Activated CD4-positive, alpha-beta T cell treated with anti-CD3 and anti-CD28 coated beads, Interleukin-2, amount 50 U/mL, for 16 hours (primary cell): Measurements from ENCODE around the gene GRIFIN.

ENCODE experiments used
- DNase-seq: peaks from one replicate; pipeline ENCODE4 v3.0.0-alpha.2; 2020

GRIFIN gene

DNA sequence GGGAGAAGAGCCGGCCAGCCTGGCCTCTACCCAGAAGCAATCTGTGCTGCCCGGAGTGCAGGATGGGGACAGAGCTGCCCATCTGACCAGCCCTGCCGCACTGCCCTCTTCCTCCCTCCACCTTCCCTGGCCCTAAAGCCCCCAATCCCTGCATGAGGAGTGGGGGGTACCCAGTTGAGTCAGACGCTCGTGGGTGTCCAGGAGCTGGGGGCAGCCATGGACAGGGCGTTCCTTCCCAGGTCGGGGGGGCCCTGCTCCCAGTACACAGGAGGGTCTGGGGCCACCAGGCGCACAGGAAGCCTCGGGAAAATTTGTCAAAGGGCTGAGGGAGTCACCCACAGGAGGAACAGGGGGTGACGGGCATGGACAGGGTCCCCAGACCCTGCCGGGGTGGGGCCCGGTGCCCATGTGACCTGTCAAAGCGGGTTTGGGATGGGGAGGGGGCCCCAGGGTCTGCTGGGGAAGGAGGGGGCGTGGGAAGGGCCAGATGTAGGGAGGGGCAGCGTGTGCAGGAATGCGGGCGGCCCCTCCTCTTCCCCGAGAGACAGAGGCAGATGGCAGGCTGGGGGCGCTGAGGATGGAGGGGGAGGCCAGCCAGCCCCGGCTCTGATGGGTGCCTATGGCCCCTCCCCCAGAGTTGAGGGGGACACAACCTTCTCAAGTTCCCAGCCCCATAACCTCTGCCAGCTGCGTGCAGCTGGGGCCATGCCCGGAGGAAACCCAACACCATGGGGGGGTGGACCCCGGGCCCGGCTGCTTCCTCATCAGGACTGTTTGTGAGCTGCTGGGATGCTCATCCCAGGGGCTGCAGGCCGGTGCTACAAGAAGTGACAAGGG, 21.5 kb upstream of the GRIFIN start:
- no peak for DNase-seq

DNA sequence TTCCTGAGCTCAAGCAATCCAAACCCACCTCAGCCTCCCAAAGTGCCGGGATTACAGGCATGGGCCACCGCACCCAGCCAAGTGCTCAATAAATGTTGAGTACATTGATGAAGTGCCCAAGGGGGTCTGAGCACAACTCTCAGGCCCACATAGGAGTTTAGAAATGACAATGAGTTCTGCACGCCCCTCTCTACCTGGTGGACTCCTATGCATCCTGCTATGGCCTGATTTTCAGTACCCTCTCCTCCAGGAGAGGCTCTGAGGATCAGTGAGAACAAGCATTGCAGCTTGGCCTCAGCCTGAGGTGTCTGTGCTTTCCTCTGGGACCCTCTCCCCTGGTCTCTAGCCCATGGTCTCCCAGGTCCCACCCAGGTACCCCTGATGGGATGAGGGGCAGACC, 20.9 kb upstream of the GRIFIN start:
- DNase-seq: no peak

DNA sequence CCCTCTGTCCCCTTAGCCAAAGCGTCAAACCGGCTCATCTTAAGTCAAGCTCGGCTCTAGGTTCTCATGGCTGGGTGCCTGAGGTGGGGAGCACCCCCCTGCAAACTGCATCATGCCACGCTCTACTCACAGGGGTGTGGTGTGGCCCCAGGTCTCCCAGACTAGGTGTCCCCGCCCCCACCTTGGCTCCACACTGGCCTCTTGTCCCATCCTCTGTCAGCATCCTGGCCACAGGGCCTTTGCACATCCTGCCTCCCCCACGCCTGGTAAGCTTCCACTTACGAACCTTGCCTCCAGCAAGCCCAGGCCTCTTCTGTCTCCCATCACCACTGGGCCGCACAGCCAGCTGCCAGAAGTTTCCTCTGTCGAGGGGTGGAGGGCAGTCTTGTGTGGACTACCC, 20.2 kb upstream of the GRIFIN start:
- no peak for DNase-seq

DNA sequence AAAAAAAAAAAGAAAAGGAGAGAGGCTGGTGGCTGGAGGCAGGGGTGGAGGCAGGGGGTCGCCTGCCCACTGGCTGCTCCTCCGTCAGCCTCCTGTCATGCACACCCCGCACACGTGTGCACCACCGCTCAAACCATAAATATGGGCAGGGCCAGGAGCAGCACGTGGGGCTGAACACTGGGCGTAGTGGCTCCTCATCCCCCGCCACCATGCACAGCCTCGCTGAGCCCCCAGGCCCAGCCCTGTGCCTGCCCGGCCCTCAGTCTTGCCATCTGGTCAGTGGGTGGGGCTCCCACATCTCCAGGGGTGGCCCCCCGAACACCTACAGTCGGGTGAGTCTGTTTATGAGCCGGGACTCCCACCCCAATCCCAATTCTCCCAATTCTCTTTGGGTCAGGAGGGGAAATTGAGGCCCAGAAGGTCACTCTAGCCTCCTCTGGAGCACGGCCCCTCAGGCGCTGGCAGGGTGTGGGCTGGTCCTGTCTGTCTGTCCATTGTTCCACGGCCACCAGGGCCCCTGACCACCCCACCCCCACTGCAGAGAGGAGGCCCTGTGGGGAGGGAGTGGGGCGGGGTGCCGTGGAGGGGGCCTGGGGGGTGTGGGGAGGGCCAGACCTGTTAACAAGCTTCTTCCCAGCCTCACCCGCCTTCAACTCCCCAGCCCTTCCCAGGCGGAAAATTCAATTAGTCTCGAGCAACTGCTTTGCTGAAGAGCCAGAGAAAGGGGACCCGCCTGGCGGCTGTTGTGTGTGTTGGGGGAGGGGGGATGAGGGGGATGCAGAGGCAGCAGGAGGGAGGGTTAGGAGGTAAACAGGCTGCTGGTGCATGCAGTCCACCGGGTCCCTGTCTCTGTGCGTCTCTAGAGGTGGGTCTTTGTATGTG, 19.5 kb upstream of the GRIFIN start:
- no peak for DNase-seq

DNA sequence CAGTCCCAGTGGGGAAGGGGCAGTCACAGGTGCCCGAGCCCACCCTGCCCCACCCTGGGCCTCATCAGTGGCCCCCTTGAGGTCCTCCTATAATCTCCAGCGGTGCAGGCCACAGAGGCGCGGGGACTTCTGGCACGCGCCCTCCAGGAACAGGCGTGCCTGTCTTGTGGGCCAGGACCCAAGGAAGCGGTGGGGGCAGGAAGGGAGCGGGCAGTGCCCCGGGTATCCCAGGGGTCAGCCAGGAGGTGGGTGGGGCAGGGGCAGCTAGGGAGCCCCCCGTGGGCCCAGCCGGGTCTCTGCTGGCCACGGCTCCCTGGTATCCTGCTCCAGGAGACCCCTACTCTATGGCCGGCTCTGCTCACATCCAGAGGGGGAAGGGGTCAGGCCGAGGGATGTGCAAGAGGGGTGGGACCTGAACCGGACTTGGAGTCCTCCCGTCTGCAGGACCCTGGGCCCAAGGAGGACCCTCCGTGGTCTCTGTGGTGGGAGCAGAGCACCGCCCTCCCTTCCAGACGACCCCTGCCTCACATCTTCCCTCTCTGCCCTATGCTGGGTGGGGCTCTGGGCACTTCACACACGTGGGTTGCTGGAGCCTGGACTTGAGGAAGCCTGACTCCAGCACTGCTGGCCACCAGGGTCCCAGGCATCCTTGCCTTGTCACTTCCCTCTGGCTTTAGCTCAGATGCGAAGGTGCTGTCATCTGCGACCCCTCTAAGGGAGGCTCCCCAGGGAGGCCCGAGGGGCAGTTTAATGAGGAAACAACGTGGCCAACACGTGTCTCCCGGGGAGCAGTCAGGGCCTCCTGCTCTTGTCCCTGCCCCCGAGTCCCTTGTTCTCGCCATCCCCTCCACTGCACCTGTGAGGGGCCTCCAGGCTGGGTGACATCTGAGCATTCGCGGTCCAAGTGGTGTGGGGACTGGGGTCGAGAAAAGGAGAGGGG, 18.3 kb upstream of the GRIFIN start:
- no peak for DNase-seq

DNA sequence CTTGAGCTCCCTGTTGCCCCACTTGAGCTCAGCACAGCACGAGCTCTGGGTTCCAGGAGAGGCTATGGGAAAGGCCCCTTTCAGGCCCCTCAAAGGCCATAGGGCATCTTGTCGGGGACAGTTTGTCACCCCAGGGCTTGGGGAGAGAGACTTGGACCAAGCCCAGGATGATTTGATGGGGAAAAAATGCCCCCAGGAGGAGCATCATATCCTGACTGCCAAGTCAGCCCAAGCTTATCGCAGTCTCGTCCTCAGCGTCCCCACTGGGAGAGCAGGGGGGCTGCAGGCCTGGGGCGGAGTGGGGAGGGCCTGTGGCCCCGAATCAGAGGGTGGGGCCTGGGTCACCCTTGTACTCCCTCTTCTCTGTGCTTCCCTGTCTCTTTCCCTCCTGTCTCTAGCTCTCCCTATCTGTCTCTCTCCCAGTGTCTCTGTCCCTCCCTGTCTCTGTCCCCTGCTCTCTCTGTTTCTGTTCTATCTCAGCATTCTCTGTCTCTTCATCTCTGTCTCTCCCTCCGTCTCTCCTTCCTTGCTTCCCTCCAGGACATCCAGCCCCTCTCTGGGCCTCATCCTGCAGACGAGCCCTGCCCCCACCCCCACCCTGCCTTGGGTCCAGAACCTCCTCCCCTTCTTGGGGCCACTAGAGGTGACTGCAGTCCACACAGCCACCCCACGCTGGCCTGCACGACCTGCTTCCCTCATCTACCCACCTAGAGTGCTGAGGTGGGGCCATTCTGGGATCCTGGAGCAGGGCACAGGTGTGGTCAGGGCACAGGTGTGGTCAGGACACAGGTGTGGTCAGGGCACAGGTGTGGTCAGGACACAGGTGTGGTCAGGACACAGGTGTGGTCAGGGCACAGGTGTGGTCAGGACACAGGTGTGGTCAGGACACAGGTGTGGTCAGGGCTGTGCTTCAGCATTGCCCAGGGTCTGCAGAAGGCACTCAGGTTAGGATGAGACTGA, 17.3 kb upstream of the GRIFIN start:
- no peak for DNase-seq

DNA sequence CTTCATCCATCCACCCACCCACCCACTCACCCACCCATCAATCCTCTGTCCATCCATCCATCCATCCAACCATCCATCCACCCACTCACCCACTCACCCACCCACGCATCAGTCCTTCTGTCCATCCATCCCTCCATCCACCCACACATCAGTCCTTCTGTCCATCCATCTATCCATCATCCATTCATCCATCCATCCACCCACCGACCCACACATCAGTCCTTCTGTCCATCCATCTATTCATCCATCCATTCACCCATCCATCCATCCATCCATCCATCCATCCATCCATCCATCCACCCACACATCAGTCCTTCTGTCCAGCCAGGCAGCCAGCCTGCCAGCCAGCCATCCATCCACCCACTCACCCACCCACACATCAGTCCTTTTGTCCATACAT, 15.8 kb upstream of the GRIFIN start:
- no peak for DNase-seq

DNA sequence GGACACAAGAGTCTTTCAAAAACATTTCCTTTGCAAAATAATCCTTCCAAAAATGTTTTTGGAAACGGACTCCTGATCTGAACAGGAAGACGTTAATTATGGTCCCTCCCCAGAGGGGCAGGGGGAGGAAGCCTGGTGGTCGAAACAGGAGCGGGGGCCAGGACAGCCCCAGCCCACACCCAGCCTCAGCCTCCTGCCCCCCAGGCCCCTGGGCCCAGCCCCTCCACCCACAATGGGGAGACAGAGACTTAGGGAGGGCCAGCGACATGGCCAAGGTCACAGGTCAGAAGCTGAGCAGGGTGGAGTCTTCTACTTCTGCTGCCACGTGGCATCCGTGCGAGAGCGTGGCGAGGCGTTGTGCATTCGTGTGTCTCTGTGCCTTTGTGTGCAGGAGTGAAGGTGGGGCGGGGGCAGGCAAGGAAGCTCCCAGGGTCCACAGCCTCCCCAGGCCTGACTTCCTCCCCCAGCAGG, 14.0 kb upstream of the GRIFIN start:
- no peak for DNase-seq

DNA sequence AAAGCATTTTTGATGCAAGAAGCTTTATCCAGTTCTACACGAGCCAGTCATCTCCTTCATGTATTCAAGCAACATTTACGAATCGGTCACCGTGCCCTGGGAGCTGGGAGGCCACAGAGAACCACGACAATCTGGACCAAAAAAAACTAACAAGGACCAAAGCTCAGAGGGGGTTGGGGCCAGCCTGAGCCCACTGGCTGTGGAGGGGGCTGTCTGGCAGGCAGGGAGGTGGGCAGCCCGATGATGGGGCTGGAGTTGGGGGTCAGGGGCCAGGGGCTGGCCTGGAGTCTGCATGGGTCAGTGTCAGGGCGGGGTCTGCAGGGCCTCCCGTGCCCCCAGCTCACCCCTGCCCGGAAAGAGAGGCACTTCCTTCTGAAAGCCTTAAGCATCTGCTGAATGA, 12.5 kb upstream of the GRIFIN start:
- DNase-seq: no peak

DNA sequence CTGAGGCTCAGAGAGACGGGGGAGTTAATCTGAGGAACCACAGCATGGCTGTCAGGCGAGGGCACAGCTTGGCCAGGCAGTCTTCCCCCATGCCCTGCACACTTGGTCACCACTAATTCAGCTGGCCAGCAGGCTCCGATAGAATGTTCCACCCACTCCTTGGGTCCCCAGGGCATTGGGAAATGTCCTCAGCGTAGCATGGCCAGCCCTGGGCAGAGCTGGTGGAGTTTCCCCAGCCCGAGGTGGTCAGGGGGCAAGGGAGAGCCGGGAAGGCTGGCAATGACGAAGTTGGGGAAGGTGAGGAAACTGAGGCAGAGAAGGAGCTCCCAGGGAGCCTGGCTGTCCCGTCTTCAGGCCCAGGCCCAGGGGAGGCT, 12.1 kb upstream of the GRIFIN start:
- DNase-seq: no peak

DNA sequence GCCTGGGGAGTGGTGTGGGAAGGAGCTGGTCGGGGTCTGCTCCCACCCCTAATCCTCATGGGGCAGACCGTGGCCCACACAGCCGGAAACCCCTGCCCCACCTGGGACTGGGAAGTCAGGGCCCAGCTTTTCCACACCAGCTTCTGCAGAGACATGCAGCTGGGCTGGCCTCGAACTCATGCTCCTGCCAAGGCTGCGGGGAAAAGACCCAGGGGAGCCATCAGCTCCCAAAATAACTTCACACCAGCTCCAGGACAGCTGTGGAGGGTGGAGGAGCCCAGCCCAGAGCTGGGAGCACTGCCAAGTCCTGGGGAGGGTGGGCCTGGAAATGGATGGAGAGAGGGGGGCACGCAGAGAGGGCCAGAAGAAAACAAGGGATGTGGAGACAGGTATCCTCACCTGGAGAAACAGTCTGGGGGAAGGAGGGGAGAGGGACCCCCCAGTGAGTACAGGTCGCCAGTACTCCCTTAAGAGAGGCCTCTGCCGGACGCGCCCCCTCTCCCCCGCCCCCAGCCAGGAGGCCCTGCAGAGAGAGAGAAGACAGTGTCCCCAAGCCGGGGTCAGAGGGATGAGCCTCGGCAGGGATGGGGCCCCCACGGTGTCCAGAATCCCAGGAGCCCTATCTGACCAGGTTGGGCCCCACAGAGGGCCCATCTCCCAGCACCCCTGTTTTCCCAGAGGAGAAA, 11.5 kb upstream of the GRIFIN start:
- DNase-seq: no peak

DNA sequence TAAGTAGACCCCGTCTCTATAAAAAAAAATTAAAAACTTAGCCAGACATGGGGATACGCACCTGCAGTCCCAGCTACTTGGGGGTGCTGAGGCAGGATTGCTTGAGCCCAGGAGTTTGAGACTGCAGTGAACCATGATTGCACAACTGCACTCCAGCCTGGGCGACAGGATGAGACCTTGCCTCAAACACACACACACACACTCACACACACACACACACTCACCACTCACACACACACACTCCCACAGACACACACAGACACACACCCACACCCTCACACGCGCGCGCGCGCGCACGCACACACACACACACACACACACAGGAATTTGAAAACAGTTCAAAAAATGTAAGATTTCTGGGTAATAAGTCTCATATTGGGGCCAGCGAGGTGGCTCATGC, 8.7 kb upstream of the GRIFIN start:
- no peak for DNase-seq

DNA sequence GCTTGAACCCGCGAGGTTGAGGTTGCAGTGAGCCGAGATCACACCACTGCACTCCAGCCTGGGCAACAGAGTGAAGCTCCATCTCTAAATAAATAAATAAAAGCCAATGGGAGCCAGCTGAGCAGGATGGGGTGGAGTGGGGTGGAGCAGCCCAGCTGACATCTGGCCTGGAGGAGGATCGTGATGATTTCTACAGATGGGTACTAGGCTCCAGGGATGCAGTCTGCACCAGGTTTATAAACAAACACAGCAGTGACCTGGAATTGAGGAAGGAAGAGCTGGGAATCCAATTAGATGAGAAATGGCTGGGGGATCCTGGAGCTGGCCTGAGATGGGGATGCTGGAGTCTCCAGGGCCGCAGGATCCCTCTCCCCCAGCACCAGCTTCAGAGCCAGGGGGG, 7.3 kb upstream of the GRIFIN start:
- no peak for DNase-seq

DNA sequence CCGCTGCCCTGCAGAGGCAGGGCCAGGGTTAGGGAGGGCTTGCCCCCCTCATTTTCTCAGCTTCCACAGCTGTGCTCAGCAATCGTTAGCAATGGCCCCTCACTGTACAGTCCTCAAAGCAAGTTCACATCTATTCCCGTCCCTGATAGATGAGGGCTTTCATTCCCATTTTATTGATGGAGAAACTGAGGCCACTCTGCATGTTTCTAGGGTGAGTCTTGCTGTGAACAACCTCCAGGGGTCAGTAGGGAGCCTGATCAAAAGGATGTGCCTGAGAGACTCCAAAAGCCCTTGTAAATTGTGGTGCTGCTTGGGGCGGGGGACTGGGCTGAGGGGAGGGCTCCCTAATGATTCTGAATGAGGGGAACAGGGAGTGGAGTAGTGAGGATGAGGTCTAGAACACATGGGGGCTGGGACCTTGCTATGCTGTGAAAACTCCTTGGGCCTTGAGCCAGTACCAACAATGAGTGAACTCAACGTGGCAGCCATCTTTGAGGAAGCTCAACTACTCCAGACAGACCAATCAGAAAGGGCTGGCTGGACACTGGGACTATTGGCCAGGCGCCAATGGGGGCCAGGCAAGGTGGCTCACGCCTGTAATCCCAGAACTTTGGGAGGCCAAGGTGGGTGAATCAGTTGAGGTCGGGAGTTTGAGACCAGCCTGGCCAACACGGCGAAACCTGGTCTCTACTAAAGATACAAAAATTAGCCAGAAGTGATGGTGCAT, 6.7 kb upstream of the GRIFIN start:
- no peak for DNase-seq

DNA sequence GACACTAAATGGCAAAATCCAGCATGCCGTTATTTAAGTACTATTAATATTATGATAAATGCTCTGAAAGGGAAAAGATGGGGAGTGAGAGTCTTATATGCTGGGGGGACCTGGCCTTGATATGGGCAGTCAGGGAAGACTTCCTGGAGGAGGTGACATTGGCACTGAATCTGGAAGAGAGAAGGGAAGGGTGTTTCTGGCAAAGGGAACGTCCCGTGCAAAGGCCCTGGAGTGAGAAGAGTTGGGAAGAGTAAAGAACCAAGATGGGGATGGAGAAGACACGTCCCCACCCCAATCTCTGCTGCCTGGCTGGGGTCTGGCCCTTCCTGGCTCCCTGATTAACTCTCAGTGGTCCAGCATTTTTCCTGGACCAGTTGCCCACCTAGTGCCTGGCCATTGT, 5.0 kb upstream of the GRIFIN start:
- DNase-seq: no peak

DNA sequence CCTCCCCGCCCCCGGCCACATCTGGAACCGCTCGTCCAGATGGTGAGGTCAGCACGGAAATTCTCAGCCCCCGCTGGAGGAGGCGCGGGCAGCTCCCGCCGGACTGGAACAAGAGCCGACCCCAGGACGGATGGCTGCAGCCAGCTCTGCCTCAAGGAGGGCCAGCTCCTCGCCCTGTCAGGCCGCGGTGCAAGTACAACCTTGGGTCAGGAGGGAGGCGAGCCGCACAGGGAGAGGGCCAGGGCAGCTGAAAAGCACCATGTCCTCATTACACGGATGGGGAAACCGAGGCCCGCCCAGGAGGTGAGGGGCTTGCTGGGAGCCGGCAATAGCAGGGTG, 3.8 kb upstream of the GRIFIN start:
- DNase-seq: no peak

DNA sequence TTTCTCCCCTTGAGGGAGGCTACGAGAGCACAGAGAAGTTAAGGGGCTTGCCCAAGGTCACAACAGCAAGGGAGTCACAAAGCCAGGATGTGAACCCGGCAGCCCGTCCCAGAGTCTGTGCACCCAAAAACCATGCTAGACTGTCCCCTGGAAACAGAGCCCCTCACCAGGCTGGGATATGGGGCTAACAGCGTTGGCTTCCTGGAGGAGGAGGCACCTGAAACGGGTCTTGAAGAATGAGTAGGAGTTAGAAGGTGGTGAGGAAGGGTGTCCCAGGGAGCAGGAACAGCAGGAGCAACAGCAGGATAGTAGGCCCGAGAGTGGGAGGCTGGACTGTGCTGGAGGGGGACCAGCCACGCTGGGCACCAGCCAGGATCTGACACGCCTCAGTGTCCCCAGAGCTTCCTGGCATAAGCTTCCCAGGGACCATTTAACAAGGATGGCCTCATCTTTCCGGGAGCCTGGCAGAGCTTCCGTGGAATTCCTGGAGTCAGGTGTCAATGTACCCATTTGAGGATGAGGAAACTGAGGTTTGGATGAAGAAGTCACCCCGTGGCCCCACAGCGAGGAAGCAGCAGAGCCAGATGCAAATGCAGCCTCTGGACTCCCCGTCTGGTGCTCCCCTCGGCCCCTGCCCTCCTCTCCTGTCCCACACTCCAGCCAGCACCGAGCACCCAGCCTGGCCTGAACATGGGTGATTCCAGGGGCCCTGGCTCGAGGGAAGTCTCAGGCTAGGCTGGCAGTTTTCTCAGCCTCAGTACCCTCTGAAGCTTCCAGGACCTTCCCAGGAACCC, 3.3 kb upstream of the GRIFIN start:
- no peak for DNase-seq

DNA sequence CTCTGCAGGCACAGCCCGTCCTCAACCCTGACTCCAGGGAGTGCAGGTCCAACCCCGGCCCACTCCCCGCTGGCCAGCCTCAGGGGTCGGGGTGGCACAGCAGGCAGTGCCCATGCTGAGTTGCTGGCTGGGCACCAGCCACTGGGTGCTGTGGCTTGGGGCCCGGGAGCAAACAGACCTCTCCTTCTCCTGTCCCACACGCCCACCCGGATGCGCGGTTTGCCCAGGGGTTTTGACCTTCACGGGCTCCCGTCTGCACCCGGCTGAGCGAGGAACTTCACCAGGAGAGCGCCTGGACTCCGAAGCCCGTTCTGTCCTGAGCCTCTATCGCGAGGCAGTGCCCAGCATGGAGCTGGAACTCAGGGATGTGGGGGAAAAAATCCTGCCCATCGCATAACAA, 2.6 kb upstream of the GRIFIN start:
- no peak for DNase-seq

DNA sequence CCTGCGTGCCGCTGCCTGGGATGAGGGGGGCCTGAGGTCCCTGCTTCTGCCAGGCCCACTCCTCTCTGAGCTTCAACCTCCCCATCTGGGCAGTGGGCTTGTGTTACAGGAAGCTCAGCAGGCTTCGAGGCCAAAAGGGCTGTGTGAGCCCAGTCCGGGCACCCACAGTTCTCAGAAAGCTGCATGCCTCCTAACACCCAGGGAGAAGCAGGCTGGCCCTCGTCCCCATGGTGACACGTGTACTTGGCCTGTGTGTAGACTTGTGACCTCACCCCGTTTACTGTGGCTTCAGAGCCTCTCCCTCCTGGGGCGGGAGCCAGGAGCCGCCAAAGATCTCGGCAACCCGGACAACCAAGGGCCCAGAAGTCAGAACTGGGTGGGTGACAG, 2.2 kb upstream of the GRIFIN start:
- no peak for DNase-seq
